NT2/D1 (cell line): ENCODE measurements around the gene SIGLEC1.

Source experiments
- DNase-seq: peaks from one replicate; pipeline ENCODE4 v3.0.0-alpha.2; 2011; ENCODE audit warnings: low read depth, low spot score
- H3K27me3 ChIP-seq: 2 replicates; pipeline ENCODE4 v1.6.0; 2011; ENCODE audit warnings: mild to moderate bottlenecking; ENCODE audit not compliant: insufficient read length, insufficient read depth
- H3K36me3 ChIP-seq: 2 replicates; pipeline ENCODE4 v1.6.1; 2011; ENCODE audit warnings: mild to moderate bottlenecking, low read length, mixed read lengths; ENCODE audit not compliant: insufficient read depth, insufficient read length
- H3K4me1 ChIP-seq: 2 replicates; pipeline ENCODE4 v1.5.1; 2011; ENCODE audit not compliant: insufficient read depth, insufficient read length
- H3K4me3 ChIP-seq: 2 replicates; pipeline ENCODE4 v1.5.1; 2011; ENCODE audit warnings: low read depth; ENCODE audit not compliant: insufficient read length
- H3K9ac ChIP-seq: 2 replicates; pipeline ENCODE4 v1.6.0; 2011; ENCODE audit warnings: low read depth; ENCODE audit not compliant: insufficient read length
- H3K9me3 ChIP-seq: 2 replicates; pipeline ENCODE4 v1.5.1; 2011; ENCODE audit warnings: mild to moderate bottlenecking, low read length; ENCODE audit not compliant: insufficient read depth
- SUZ12 ChIP-seq: IDR thresholded peaks from 2 replicates; pipeline ENCODE4 v1.6.1; 2011; ENCODE audit not compliant: insufficient read length, insufficient read depth; ENCODE audit errors: extremely low read depth
- YY1 ChIP-seq: IDR thresholded peaks from 2 replicates; pipeline ENCODE4 v1.6.1; 2011; ENCODE audit not compliant: insufficient read length, insufficient read depth
- ZNF274 ChIP-seq: IDR thresholded peaks from 2 replicates; pipeline ENCODE4 v1.6.1; 2011; ENCODE audit warnings: mild to moderate bottlenecking, low read depth, low read length

The SIGLEC1 gene

GRCh38 chr20:3729811-3730540, 17.6 kb upstream of the SIGLEC1 start:
- Histone ChIP-seq H3K4me1 (peaks cover 20% of the 10 kb centered on the region), H3K27me3 (peaks cover 15% of the 10 kb centered on the region), H3K4me3 (no peak overlapping the region), H3K36me3 (no peaks in the 10 kb centered on the region), H3K9me3 (no peaks in the 10 kb centered on the region), H3K9ac (no peak overlapping the region)
- DNase-seq, result no peak
- TF ChIP-seq SUZ12, result no peak
- TF ChIP-seq YY1, result no peak
- TF ChIP-seq ZNF274, result no peak

DNA sequence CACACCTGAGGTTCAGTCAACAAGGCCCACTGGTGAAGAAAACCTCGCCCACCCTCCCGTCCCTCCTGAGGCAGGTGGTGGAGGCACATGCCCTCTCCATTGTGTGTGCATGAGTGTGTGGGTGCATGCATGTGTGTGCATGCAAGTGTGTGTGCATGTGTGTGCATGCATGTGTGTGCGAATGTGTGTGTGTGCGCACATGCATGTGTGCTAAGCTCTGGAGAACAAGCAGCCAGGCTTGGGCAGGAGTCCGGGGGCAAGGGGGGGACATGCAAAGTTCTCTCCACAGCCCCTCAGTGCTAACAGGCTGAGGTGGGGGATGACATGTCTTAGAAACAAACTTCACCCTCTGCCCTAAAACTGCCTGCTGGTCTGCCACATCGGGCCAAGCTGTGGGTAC, 17.0 kb upstream of the SIGLEC1 start:
- H3K4me1 ChIP-seq, result peaks cover 19% of the 10 kb centered on the region
- peaks cover 15% of the 10 kb centered on the region for H3K27me3 ChIP-seq
- H3K36me3 ChIP-seq, result no peaks in the 10 kb centered on the region
- no peak overlapping the region for H3K4me3 ChIP-seq
- H3K9me3 ChIP-seq, result no peaks in the 10 kb centered on the region
- H3K9ac ChIP-seq, result no peak overlapping the region
- no peak for DNase-seq
- TF ChIP-seq YY1, result no peak
- no peak for TF ChIP-seq ZNF274
- TF ChIP-seq SUZ12, result no peak

- peaks cover 15% of the 10 kb centered on the region for H3K27me3 ChIP-seq
- H3K36me3 ChIP-seq, result no peaks in the 10 kb centered on the region
- H3K9ac ChIP-seq, result no peak overlapping the region
- TF ChIP-seq YY1, result no peak
- no peak for TF ChIP-seq ZNF274
- TF ChIP-seq SUZ12, result no peak
- no peaks in the 10 kb centered on the region for H3K9me3 ChIP-seq
- peaks cover 17% of the 10 kb centered on the region for H3K4me1 ChIP-seq
- H3K4me3 ChIP-seq, result no peak overlapping the region
- DNase-seq, result no peak
Observed at GRCh38 chr20:3728876-3729275, 16.5 kb upstream of the SIGLEC1 start.

DNA sequence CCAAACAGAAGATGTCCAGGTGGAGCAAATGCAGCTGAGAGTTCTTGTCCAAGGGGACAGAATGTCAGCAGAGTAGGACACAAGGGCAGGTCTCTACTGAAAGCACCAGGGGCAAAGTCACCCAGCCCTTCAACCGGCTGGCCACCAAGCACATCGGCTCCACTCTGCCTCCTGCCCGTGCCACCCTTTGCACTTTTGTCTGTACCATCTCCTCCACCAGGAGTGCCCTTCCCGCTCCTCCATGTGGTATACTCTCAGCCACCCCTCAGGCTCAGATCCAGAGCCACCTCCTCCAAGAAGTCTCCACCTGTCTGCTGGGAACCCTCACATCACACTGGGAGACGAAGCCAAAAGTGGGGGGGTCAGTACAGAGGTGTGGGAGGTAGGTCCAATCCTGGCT, 16.0 kb upstream of the SIGLEC1 start:
- TF ChIP-seq ZNF274 (no peak), SUZ12 (no peak), YY1 (no peak)
- Histone ChIP-seq H3K27me3 (peaks cover 10% of the 10 kb centered on the region), H3K4me1 (peaks cover 17% of the 10 kb centered on the region), H3K36me3 (no peaks in the 10 kb centered on the region), H3K4me3 (no peak overlapping the region), H3K9me3 (no peaks in the 10 kb centered on the region), H3K9ac (no peak overlapping the region)
- DNase-seq, result no peak

GRCh38 chr20:3727401-3728021, 15.1 kb upstream of the SIGLEC1 start:
- peak overlapping the region; percentile 1 for H3K9ac ChIP-seq
- DNase-seq, result no peak
- TF ChIP-seq YY1, result no peak
- TF ChIP-seq ZNF274, result no peak
- TF ChIP-seq SUZ12, result no peak

DNA sequence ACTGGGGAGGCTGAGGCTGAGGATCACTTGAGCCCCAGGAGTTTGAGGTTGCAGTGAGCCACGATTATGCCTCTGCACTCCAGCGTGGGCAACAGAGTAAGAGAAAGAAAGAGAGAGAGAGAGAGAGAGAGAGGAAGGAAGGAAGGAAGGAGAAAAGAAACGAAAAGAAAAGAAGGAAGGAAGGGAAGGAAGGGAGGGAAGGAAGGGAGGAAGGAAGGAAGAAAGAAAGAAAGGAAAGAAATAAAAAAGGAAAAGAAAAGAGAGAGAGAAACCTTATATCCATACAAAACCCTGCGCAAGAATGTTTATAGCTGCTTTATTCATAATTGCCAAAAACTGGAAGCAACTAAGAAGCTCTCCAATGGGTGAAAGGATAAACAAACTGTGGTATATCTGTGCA, 12.0 kb upstream of the SIGLEC1 start:
- H3K27me3 ChIP-seq, result peaks cover 5% of the 10 kb centered on the region
- DNase-seq, result no peak
- no peak overlapping the region for H3K9ac ChIP-seq
- TF ChIP-seq ZNF274, result no peak
- no peak for TF ChIP-seq SUZ12
- TF ChIP-seq YY1, result no peak
- no peaks in the 10 kb centered on the region for H3K36me3 ChIP-seq
- no peak overlapping the region for H3K4me3 ChIP-seq
- H3K9me3 ChIP-seq, result no peaks in the 10 kb centered on the region
- peaks cover 7% of the 10 kb centered on the region for H3K4me1 ChIP-seq

More at GRCh38 chr20:3727401-3728021, 15.1 kb upstream of the SIGLEC1 start:
- Histone ChIP-seq H3K9me3 (no peaks in the 10 kb centered on the region), H3K27me3 (peaks cover 5% of the 10 kb centered on the region), H3K4me3 (no peak overlapping the region), H3K36me3 (no peaks in the 10 kb centered on the region), H3K4me1 (peaks cover 14% of the 10 kb centered on the region)

- Histone ChIP-seq H3K36me3 (no peaks in the 10 kb centered on the region), H3K9me3 (no peaks in the 10 kb centered on the region), H3K4me3 (no peak overlapping the region), H3K9ac (no peak overlapping the region), H3K27me3 (peaks cover 5% of the 10 kb centered on the region), H3K4me1 (peaks cover 7% of the 10 kb centered on the region)
- TF ChIP-seq SUZ12, result no peak
- no peak for TF ChIP-seq ZNF274
- TF ChIP-seq YY1, result no peak
- no peak for DNase-seq
Observed at GRCh38 chr20:3723284-3723683, 10.9 kb upstream of the SIGLEC1 start.

- H3K4me1 ChIP-seq, result no peaks in the 10 kb centered on the region
- H3K27me3 ChIP-seq, result peaks cover 5% of the 10 kb centered on the region
- no peak overlapping the region for H3K9ac ChIP-seq
- no peak overlapping the region for H3K4me3 ChIP-seq
- no peaks in the 10 kb centered on the region for H3K9me3 ChIP-seq
- no peak for TF ChIP-seq YY1
- H3K36me3 ChIP-seq, result no peaks in the 10 kb centered on the region
- no peak for DNase-seq
Observed at GRCh38 chr20:3721912-3722311, 9.5 kb upstream of the SIGLEC1 start.
